ENCODE measurements around the gene ROR1. TPM values are rescaled to one million over a fixed set of nuclear protein-coding genes. Genes with fewer than 3 reads are reported as not detected.

ROR1 gene
- total and polyA plus RNA-seq, 2 donors (not counting 3 experiments of a cell fraction or from before 2014, with no cell fraction given) = 2.6 to 3.5 TPM

GRCh38 chr1:63974966-63975365 lies 201.1 kb downstream of the ROR1 start:
- dilution Hi-C loops (cut with MboI; ENCODE audit: extremely low pct_ligation_motif_present, low sequenced_read_pairs) (no loop called here), intact Hi-C loops (cut with micrococcal nuclease) (no loop called here)
- CTCF ChIA-PET = interaction anchor here (1.1 kb wide), 1 partner anchor 283 kb away, joined by 5 read pairs; no protein-coding TSS in a partner anchor
- POLR2A ChIA-PET = no interaction called here
- Histone ChIP-seq H3K36me3 (ENCODE audit: control insufficient read depth in 2 of 2, extremely low read depth in 1 of 2, insufficient read depth in 2 of 2, low read length in 2 of 2) (no peaks in the 10 kb centered on the region), H3K4me1 (ENCODE audit: control insufficient read depth, extremely low read depth, insufficient read depth, low read length) (peaks cover 2% of the 10 kb centered on the region), H3K79me2 (ENCODE audit: control insufficient read depth, insufficient read depth, low read length) (no peaks in the 10 kb centered on the region), H3K27me3 (ENCODE audit: control insufficient read depth in 2 of 2, insufficient read depth in 2 of 2, low read length in 2 of 2) (no peaks in the 10 kb centered on the region), H3K9ac (replicated peaks; ENCODE audit: extremely low read depth, insufficient read depth, low read length) (no peak overlapping the region), H3K9me1 (replicated peaks; ENCODE audit: control insufficient read depth, extremely low read depth, insufficient read depth, low read length) (no peaks in the 10 kb centered on the region), H3K4me3 (replicated peaks in 1 of 3; ENCODE audit: insufficient read depth in 1 of 3, low read depth in 1 of 3, low read length in 3 of 3) (no peak overlapping the region), H4K20me1 (replicated peaks; ENCODE audit: control insufficient read depth, extremely low read depth, insufficient read depth, low read length) (no peaks in the 10 kb centered on the region), H2AFZ (ENCODE audit: low read depth, low read length) (no peak overlapping the region), H3K4me2 (ENCODE audit: insufficient read depth, low read length) (no peak overlapping the region), H3K9me3 (replicated peaks; ENCODE audit: control insufficient read depth, insufficient read depth, low read length) (no peaks in the 10 kb centered on the region), H3K27ac (ENCODE audit: insufficient read depth, low read depth, low read length) (no peak overlapping the region)
- no TSS peak for BruUV-seq (replicated peaks)
- TF ChIP-seq MAX (IDR thresholded peaks at IDR 0.05; ENCODE audit: insufficient read depth, insufficient read length) (no peak), GATA2 (IDR thresholded peaks at IDR 0.05; ENCODE audit: insufficient read depth, insufficient read length, low read depth, low read length) (no peak)
- DNase-seq (ENCODE audit: low read depth, low spot score) (no peak), FAIRE-seq (no peak)

GRCh38 chr1:63975481-63975880 lies 201.7 kb downstream of the ROR1 start:
- Histone ChIP-seq H2AFZ (ENCODE audit: low read depth, low read length) (no peak overlapping the region), H4K20me1 (replicated peaks; ENCODE audit: control insufficient read depth, extremely low read depth, insufficient read depth, low read length) (no peaks in the 10 kb centered on the region), H3K4me2 (ENCODE audit: insufficient read depth, low read length) (no peak overlapping the region), H3K27me3 (ENCODE audit: control insufficient read depth in 2 of 2, insufficient read depth in 2 of 2, low read length in 2 of 2) (no peaks in the 10 kb centered on the region), H3K9ac (replicated peaks; ENCODE audit: extremely low read depth, insufficient read depth, low read length) (no peak overlapping the region), H3K36me3 (ENCODE audit: control insufficient read depth in 2 of 2, extremely low read depth in 1 of 2, insufficient read depth in 2 of 2, low read length in 2 of 2) (no peaks in the 10 kb centered on the region), H3K4me3 (replicated peaks in 1 of 3; ENCODE audit: insufficient read depth in 1 of 3, low read depth in 1 of 3, low read length in 3 of 3) (no peak overlapping the region), H3K27ac (ENCODE audit: insufficient read depth, low read depth, low read length) (no peak overlapping the region), H3K9me1 (replicated peaks; ENCODE audit: control insufficient read depth, extremely low read depth, insufficient read depth, low read length) (no peaks in the 10 kb centered on the region), H3K4me1 (ENCODE audit: control insufficient read depth, extremely low read depth, insufficient read depth, low read length) (no peaks in the 10 kb centered on the region), H3K79me2 (ENCODE audit: control insufficient read depth, insufficient read depth, low read length) (no peaks in the 10 kb centered on the region), H3K9me3 (replicated peaks; ENCODE audit: control insufficient read depth, insufficient read depth, low read length) (no peaks in the 10 kb centered on the region)
- CTCF ChIA-PET = interaction anchor here (1.1 kb wide), 1 partner anchor 284 kb away, joined by 5 read pairs; no protein-coding TSS in a partner anchor
- dilution Hi-C loops (cut with MboI; ENCODE audit: extremely low pct_ligation_motif_present, low sequenced_read_pairs) = no loop called here
- intact Hi-C loops (cut with micrococcal nuclease) = no loop called here
- POLR2A ChIA-PET = no interaction called here
- TF ChIP-seq GATA2 (IDR thresholded peaks at IDR 0.05; ENCODE audit: insufficient read depth, insufficient read length, low read depth, low read length) = no peak
- no peak for TF ChIP-seq POLR2A (IDR thresholded peaks at IDR 0.05; ENCODE audit: low read depth, low read length)
- no peak for TF ChIP-seq EZH2 (IDR thresholded peaks at IDR 0.05; ENCODE audit: borderline replicate concordance, low read depth, low read length, severe bottlenecking)
- no peak for TF ChIP-seq POLR2AphosphoS5 (IDR thresholded peaks at IDR 0.05; ENCODE audit: insufficient read depth, low read depth, low read length)
- no peak for TF ChIP-seq MAX (IDR thresholded peaks at IDR 0.05; ENCODE audit: insufficient read depth, insufficient read length)
- no peak for TF ChIP-seq MYC (IDR thresholded peaks at IDR 0.05; ENCODE audit: low read depth, low read length)
- TF ChIP-seq JUN (IDR thresholded peaks at IDR 0.05; ENCODE audit: borderline replicate concordance, insufficient read depth, insufficient read length, low read depth) = no peak
- TF ChIP-seq, protein P1, sequence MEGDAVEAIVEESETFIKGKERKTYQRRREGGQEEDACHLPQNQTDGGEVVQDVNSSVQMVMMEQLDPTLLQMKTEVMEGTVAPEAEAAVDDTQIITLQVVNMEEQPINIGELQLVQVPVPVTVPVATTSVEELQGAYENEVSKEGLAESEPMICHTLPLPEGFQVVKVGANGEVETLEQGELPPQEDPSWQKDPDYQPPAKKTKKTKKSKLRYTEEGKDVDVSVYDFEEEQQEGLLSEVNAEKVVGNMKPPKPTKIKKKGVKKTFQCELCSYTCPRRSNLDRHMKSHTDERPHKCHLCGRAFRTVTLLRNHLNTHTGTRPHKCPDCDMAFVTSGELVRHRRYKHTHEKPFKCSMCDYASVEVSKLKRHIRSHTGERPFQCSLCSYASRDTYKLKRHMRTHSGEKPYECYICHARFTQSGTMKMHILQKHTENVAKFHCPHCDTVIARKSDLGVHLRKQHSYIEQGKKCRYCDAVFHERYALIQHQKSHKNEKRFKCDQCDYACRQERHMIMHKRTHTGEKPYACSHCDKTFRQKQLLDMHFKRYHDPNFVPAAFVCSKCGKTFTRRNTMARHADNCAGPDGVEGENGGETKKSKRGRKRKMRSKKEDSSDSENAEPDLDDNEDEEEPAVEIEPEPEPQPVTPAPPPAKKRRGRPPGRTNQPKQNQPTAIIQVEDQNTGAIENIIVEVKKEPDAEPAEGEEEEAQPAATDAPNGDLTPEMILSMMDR (IDR thresholded peaks at IDR 0.05; ENCODE audit: extremely low read depth in 1 of 2, insufficient read depth in 1 of 2, low read depth in 1 of 2, low read length in 2 of 2) = no peak
- no peak for TF ChIP-seq FOS (IDR thresholded peaks at IDR 0.05; ENCODE audit: borderline replicate concordance, insufficient read depth, low read length)
- DNase-seq (ENCODE audit: low read depth, low spot score) (no peak), FAIRE-seq (no peak)
- BruUV-seq (replicated peaks) = no TSS peak

All from endothelial cell of umbilical vein (primary cell).